NCI-H2196 treated with DMSO at 0.1 percent for 48 hours (cell line): ENCODE results near the gene MN1.
"Not testable (repeated sequence)": the region's sequence is repeated elsewhere in the genome, so short reads cannot be mapped to it uniquely, and the experiment has no call there.

Experiments
- DNase-seq: peaks from one replicate; lab custom pipeline; 2025; ENCODE audit not compliant: unreplicated experiment; lab: John Stamatoyannopoulos, UW

Gene MN1

GRCh38 chr22:27745809-27746208 is 55.7 kb downstream of the MN1 start:
- DNase-seq = no peak

DNA sequence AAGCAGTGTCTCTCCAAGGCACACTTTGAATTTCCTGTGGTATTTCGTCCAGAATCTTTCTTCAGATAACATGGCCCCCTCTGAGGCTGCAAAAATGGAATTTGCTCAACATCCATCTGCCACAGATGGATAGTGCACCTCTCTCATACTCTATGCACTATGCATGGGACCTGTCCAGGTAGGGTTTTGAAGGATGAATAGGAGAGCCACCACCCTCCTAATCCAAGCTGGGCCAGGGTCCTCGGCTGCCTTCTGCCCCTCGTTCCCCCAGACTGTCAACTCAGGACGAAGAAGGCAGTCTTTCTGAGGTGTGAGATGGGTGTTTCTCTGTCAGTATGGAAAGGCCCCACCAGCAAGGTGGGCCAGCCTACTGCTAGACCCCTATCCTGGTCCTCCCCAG is 56.4 kb downstream of the MN1 start:
- DNase-seq = no peak

- not testable (repeated sequence) for DNase-seq
Measured at GRCh38 chr22:27744078-27744477, 57.5 kb downstream of the MN1 start.

DNA sequence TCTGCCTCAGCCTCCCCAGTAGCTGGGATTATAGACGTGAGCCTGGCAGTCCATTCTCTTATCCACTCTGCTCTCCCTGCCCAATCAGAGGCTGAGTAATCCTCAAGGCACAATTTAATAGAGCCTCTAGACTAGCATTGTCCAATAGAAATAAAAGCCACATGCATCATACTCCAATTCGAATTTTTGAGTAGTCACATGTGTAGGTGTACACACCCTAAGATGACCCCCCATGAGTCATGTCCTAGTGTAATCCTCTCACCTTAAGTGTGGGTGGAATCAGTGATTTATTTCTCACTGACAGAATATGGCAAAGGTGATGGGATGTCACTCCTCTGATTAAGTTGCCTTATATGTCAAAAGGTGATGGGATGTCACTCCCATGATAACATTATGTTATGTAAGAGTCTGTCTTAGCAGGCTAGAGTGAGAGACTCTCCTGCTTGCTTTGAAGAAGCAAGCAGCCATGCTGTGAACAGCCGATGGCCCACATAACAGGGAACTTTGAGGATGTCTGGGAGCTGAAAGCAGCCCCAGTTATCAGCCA is 61.3 kb downstream of the MN1 start:
- DNase-seq = no peak

GRCh38 chr22:27737521-27737920 is 64.0 kb downstream of the MN1 start:
- no peak for DNase-seq

DNA sequence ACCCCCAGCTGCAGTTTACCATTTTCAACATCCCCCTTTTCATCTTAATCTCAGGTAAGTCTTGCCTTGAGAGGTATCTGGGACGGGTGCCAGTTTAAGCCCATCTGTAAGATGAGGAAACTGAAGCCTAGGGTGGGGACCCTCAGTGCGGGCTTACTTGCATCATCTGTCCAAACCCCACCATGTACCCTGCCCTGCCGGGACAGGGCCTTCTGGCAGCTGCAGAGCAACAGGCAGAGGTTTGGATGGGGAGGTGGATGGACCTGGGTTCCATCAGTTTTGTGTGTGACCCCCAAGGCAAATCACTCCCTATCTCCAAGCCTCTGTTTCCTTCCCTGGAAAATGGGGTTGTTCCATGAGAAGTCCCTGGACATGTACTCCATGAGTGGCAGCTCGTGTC is 67.5 kb downstream of the MN1 start:
- no peak for DNase-seq

DNA sequence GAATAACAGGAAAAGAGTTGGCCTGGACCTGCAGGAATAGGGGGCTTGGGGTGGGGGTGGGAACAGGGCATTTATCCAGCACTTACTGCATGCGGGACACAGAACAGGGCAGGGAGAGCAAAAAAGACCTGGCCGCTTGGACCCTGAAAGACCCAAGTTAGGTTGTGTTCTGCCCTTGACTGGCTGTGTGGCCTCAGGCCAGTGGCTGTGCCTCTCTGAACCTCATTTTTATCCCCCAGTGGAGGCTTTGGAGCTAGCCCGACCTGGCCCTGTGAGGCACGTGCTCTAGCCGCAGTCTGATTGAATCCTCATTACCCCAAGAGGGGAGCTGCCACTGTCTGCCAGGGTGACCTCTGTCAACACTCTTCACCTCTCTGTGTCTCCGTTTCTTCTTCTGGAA is 68.7 kb downstream of the MN1 start:
- DNase-seq = no peak

- DNase-seq = no peak
Measured at GRCh38 chr22:27732391-27732790, 69.2 kb downstream of the MN1 start.

DNA sequence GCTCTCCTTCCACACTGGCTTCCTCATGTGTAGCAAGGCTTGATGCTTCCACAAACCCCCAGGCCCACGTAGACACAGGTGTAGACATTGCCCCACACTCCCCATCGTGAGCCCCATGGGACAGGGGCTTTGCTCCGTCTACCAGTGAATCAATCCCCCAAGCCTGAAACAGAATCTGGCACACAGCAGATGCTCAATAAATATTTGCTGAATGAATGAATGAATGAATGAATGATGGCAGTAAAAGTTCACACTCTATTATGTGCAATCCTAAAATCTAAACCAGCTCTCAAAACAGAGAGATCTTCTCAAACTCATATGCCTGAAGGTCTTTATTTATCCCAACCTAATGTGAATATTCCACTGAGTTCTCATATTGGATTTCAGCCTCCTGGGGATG is 69.9 kb downstream of the MN1 start:
- DNase-seq = no peak

GRCh38 chr22:27730641-27731433 is 70.7 kb downstream of the MN1 start:
- DNase-seq = no peak

DNA sequence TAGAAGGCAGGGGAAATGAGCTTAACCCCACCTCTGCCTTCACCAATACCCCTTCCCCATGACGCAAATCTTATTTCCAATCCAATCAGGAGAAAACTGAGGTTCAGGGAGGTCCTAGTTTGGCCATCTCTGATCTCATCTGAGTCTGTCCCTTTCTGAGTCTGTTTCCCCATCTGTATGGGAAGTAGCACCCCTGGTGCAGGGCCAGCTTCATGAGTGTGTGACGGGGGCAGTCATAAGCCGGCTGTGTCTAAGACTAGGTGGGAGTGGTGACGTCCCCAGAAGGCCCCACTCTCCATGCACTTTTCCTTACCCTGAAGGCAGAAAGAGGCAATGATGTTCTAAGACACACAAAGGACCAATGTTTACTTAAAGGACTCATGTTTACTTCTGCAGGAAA is 72.3 kb downstream of the MN1 start:
- no peak for DNase-seq

GRCh38 chr22:27727673-27728451 is 73.7 kb downstream of the MN1 start:
- DNase-seq = no peak

DNA sequence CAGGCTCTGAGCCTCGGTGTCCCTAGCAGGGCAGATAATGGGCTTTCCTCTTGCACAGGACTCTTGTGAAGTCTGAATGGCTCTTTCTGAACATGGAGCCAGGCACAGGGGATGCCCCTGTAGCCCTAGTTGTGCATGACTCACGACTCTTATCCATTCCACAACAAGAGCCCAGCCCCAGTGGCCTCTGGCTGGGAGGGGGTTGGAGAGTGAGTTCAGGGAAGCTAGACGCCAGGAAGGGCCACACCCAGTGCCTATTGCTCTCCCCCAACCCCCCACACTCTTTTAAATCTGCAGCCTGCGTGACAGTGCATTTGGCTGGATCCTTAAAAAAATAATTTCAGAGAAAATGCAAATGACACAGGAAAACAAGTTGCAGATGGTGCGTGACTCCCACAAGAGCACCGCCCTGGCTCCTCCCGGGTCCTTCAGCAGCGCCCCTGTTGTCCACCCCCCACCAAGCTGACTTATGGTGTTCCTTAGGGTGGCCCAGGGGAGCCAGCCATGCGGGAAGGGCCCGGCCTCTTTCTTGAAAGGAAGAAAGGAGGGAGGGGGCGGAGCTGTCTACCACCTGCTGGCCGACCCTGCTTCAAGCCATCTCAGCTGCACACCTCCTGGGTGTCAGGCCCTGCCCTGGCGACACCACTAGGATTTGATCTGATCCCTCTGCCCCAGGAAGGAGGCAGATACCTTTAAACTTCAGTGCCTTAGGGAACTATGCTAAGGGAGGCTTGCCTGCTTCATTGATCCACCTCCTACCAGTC is 74.7 kb downstream of the MN1 start:
- DNase-seq = no peak

DNA sequence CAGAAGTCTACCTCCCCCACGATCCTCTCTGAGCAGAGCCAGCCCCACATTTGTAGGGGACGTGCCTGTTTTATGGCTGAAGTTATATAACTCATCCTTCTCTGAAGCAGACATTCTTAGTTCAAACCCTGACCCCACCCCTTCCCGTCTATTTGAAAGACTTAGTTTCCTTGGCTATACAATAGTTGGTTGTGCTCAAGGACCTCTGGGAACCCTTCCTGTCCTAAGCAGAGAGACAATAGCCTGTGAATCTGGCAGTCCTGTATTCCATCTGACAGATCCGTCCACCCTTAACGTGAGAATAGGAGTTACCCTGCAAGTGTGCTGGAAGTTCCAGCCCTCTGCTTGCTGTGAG is 75.2 kb downstream of the MN1 start:
- no peak for DNase-seq

DNA sequence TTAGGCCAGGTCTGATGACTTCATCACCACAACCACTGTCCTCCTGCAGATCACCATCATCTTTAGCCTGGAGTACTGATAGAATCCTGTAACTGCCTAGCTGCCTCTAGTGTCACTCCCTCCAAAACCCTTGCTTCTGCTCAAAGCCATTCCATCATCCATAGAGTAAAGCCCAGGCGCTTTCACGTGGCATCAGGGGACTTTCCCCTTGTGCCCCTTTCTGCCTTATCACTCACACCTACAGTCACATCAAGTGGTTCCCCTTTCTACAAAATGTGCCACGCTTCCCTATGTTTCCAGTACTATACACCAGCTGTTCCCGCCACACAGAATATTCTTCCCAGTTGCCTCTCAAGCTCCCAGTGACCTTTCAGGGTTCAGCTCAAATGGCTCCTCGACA is 75.9 kb downstream of the MN1 start:
- no peak for DNase-seq

- DNase-seq = no peak
Measured at GRCh38 chr22:27724709-27725108, 76.8 kb downstream of the MN1 start.

- no peak for DNase-seq
Measured at GRCh38 chr22:27724157-27724556, 77.4 kb downstream of the MN1 start.

- DNase-seq = no peak
Measured at GRCh38 chr22:27723708-27724107, 77.8 kb downstream of the MN1 start.

DNA sequence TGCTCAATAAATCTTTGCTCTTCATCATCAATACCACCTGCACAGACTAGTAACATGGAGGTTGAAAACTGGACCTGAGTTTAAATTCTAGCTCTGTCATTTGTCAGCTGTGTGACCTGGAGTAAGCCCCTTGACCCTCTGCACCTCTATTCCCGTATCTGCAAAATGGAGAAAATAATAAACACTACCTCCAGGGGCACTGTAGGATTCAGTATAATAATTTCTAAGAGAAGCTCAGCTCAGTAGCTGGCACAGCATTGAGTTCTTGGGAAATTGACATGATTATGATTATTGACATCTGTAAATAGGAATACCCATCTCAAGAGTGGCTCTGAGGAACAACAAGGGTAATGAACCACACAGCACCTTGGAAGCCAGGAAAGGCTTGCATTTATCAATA is 78.4 kb downstream of the MN1 start:
- no peak for DNase-seq

DNA sequence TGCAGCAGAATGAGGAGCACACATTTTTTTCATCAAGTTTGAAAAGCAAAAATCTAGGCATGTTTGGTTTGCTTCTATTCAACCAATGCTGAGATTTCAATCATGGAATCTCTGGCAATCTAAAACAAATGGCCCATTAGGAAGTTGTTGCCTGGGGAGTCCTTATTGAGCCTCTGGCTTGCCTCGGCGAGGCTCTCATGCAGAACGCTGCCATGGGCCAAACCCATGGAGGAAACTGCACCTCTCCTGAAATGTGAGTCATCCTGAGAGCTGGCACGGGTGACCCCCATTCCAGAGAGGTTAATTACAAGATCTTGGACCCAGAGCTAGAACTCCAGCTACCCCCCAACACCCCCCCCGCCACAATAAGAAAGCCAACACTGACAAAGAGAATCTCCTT is 80.7 kb downstream of the MN1 start:
- no peak for DNase-seq

- peak; percentile 35 for DNase-seq
Measured at GRCh38 chr22:27719535-27720227, 81.9 kb downstream of the MN1 start.
